Spleen (tissue), 13 donors: Measurements from ENCODE around the gene MRPS9. TPM values are rescaled to one million over a fixed set of nuclear protein-coding genes. Genes with fewer than 3 reads are reported as not detected.

Experiments
- DNase-seq: peaks from one replicate; pipeline ENCODE4 v3.0.0-alpha.2; 2020
- H3K27ac ChIP-seq, 8 donors: fragments of 200-600 bp; sonication (generic) in 7 of 8; 1 replicate in 4 of 8; 2 replicates in 4 of 8; pipeline versions ENCODE4 v1.5.0 to v1.8.0; 2016 to 2021; ENCODE audit warnings: inconsistent platforms in 4 of 8, mild to moderate bottlenecking in 4 of 8, moderate library complexity in 1 of 8
- H3K27me3 ChIP-seq, 7 donors: fragments of 200-600 bp; sonication (generic) in 6 of 7; replicated peaks in 1 of 7; 1 replicate in 4 of 7; 2 replicates in 3 of 7; pipeline versions ENCODE4 v1.5.0 to v1.8.0; 2016 to 2021; ENCODE audit warnings: inconsistent platforms in 3 of 7, mild to moderate bottlenecking in 1 of 7
- H3K36me3 ChIP-seq, 6 donors: fragments of 200-600 bp; sonication (generic) in 5 of 6; 1 replicate in 4 of 6; 2 replicates in 2 of 6; pipeline versions ENCODE4 v1.5.0 to v1.8.0; 2016 to 2021; ENCODE audit warnings: inconsistent platforms in 2 of 6
- H3K4me1 ChIP-seq, 6 donors: fragments of 200-600 bp; sonication (generic) in 5 of 6; 1 replicate in 3 of 6; 2 replicates in 3 of 6; pipeline versions ENCODE4 v1.5.0 to v1.8.0; 2016 to 2021; ENCODE audit warnings: inconsistent platforms in 3 of 6
- H3K4me3 ChIP-seq, 8 donors: fragments of 200-600 bp; sonication (generic) in 7 of 8; 1 replicate in 4 of 8; 2 replicates in 4 of 8; pipeline versions ENCODE4 v1.5.0 to v1.8.0; 2016 to 2021; ENCODE audit warnings: inconsistent platforms in 4 of 8, mild to moderate bottlenecking in 4 of 8, moderate library complexity in 2 of 8
- H3K9me3 ChIP-seq, 8 donors: fragments of 200-600 bp; sonication (generic) in 7 of 8; 1 replicate in 4 of 8; 2 replicates in 4 of 8; pipeline versions ENCODE4 v1.5.0 to v1.8.0; 2016 to 2021; ENCODE audit warnings: inconsistent platforms in 4 of 8
- POLR2A ChIP-seq, 3 donors: fragments of 450-650 bp; IDR thresholded peaks; one replicate each; pipeline ENCODE4 v1.5.1; 2017; ENCODE audit warnings: antibody characterized with exemption in 3 of 3, mild to moderate bottlenecking in 1 of 3
- POLR2AphosphoS5 ChIP-seq, 3 donors: sonication (generic); formaldehyde crosslinking; IDR thresholded peaks; one replicate each; pipeline ENCODE4 v1.5.1; 2017; ENCODE audit warnings: antibody characterized with exemption in 3 of 3
- whole genome bisulfite sequencing, 5 donors: extraction: QIAGEN DNeasy Blood & Tissue Kit in 3 of 5; methylation state at CpG; one replicate each; pipeline versions ENCODE4 v1.1.5 to v1.1.7; 2013 to 2018; 5-methylcytosine and 5-hydroxymethylcytosine counted together
- intact Hi-C: fragments of 100-400 bp; cut with DNase I; formaldehyde crosslinking; loops from one replicate; pipeline ENCODE4 v1.15.0; 2023; ENCODE audit warnings: low total_unique reads
- long read RNA-seq, 2 donors: transcript quantifications; one replicate each; lab custom pipeline, GENCODE V29; 2026
- polyA plus RNA-seq, 3 donors: library from polyadenylated mRNA; stranded (reverse); fragments of 200-250 nt; gene quantifications; one replicate each; pipeline ENCODE4 v1.2.1, GENCODE V29; 2013
- total RNA-seq, 7 donors: library from RNA; depleted of rRNA in 3 of 7; stranded (reverse); fragments of >200 nt in 3 of 7; fragmentation: NEBNext Ultra II Directional in 4 of 7; extraction: Animal tissue kit (Norgen Biotek cat#: 25700) in 4 of 7; gene quantifications; one replicate each; pipeline versions ENCODE4 v1.1.0 to v1.2.1, GENCODE V29; 2016 to 2021
- TF ChIP-seq, protein P1 (sequence below), 11 experiments: fragments of 200-600 bp in 7 of 11; fragments of 450-650 bp in 4 of 11; sonication (generic) in 4 of 11; IDR thresholded peaks in 8 of 11; conservative IDR thresholded peaks in 3 of 11; 1 replicate in 7 of 11; 2 replicates in 4 of 11; pipeline versions ENCODE4 v1.4.0 to v1.8.0; 2016 to 2021; ENCODE audit warnings: antibody characterized with exemption in 11 of 11, inconsistent platforms in 4 of 11, mild to moderate bottlenecking in 1 of 11
- donor health status: healthy with polysubstance abuse.
- donor health status: DM: no; HTN: no; CAD: no; lungs with moderate emphysema.
- donor health status: DM: no; HTN: no; CAD: no.
- donor health status: Bipolar disorder and iron deficiency.
- donor health status: healthy.
- donor health status: DM: no; HTN: no; CAD: no.
- donor health status: DM: yes; HTN: yes; CAD: no.

MRPS9 gene
- total RNA-seq = 10 to 100 TPM; 10.4 to 18.9 (median 14.9) TPM
- 10 to 100 TPM; 22.1 to 28.7 (median 22.6) TPM for polyA plus RNA-seq
- long read RNA-seq, donor 1, transcript MRPS9-203 (4 exons, 982 nt) = major isoform, 8 of 15 reads
- long read RNA-seq, donor 1, transcript MRPS9-201 (11 exons, 1,500 nt) = minor isoform, 7 of 15 reads
- long read RNA-seq, donor 1, partial matches to known transcripts = 0 of 15 reads
- long read RNA-seq, donor 1, other reads (novel, unspliced or antisense) = 0 of 15 reads
- long read RNA-seq, donor 2, transcript MRPS9-201 (11 exons, 1,500 nt) = major isoform, 10 of 14 reads
- long read RNA-seq, donor 2, partial matches to known transcripts = 0 of 14 reads
- long read RNA-seq, donor 2, other reads (novel, unspliced or antisense) = 0 of 14 reads

DNA sequence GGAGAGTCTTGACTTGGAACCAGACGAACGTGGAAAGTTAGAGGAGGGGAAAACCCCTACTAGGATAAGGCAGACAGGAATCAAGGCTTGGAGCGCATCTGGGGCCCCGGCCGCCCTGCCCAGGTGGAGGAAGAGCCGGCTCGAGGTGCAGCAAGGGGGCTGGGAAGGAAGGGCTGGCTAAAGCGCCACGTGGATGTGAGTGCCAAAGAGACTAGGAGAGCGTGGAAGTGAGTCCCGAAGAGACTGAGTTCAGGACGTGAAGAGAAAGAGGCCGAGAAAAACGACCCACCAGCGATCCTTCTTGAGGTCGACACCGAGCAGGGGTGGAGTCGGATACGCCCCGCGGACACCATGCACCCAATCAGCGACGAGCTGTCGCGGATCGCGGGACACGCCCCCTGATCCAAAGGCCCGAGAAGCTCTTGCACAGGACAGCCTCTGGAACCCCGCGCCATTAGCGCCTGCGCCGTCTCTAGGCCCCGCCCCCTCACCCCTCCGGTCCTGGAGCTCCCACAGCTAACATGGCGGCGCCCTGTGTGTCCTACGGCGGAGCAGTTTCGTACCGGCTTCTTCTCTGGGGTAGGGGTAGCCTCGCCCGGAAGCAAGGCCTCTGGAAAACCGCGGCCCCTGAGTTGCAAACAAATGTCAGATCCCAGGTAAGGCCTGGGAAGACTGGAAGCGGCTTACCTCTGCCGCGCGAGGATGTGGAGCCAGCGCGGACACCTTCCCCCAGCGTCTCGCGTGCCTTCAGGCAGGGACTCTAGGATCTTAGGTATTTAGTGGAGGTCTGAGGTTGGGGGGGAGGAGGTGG is at the start of gene MRPS9:
TSS of gene MRPS9 (plus strand) at position 498 of the 811 bp plus-strand sequence. CDS start at position 522, 24 bp downstream.
- Histone ChIP-seq H3K4me3 (peak within 1 kb of the TSS; percentile 46 to 95 (median 74)), H3K27ac (peak within 1 kb of the TSS; percentile 61 to 86 (median 80)), H3K36me3 (peaks cover 0 to 7% (median 0%) of the 10 kb centered on the region in 6 donors), H3K9me3 (no peaks in the 10 kb centered on the region), H3K4me1 (peaks cover 6 to 52% (median 27%) of the 10 kb centered on the region in 6 donors), H3K27me3 (no peaks in the 10 kb centered on the region)
- intact Hi-C loops = no loop called here
- 0 to 2% (median 0%) methylated on average over 36 to 55 of the region's 55 CpGs for WGBS, 5 donors
- TF ChIP-seq POLR2A (IDR thresholded peaks at IDR 0.05) (peak in 1 of 3 donors; percentile 18), POLR2AphosphoS5 (IDR thresholded peaks at IDR 0.05) (peak; percentile 70 to 83 (median 82))
- TF ChIP-seq, protein P1, sequence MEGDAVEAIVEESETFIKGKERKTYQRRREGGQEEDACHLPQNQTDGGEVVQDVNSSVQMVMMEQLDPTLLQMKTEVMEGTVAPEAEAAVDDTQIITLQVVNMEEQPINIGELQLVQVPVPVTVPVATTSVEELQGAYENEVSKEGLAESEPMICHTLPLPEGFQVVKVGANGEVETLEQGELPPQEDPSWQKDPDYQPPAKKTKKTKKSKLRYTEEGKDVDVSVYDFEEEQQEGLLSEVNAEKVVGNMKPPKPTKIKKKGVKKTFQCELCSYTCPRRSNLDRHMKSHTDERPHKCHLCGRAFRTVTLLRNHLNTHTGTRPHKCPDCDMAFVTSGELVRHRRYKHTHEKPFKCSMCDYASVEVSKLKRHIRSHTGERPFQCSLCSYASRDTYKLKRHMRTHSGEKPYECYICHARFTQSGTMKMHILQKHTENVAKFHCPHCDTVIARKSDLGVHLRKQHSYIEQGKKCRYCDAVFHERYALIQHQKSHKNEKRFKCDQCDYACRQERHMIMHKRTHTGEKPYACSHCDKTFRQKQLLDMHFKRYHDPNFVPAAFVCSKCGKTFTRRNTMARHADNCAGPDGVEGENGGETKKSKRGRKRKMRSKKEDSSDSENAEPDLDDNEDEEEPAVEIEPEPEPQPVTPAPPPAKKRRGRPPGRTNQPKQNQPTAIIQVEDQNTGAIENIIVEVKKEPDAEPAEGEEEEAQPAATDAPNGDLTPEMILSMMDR (IDR thresholded peaks at IDR 0.05 in 8 of 11, conservative IDR thresholded peaks at IDR 0.05 in 3 of 11) = peak in 1 of 11 experiments; percentile 9
- peak; percentile 99 for DNase-seq

DNA sequence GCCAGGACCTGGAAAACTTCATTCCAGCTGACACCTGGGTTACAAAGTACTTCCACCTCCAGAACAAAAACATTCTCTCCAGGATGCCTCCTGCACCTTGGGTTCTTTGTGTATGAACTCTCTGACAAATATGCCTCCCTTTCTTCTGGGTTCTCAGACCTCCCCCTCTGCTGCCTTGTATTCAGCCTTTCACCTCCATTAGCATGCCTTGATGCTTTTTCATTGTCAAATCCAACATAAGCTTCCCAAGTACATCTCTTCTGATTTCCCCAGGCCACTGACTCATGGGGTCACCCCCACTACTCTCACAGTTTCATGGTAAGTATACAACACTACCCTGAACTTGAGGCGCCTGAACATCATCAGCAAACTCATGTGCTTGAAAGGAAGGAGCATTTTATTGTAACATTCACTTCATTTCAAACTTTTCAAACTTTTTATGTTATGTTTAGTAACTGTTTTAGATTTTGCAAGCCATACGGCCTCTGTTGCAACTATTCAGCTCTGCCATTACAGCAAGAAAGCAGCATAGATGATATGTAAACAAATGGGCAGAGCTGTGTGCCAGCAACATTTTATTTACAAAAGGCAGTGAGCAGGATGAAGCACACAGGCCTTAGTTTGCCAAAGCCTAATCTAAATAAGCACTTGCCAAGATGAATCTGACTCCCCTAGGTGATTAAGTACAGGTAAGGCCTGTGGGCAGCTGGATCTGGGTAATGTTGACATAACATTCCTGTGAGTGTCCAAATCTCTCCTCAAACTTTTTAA is 32.5 kb upstream of the MRPS9 start:
- H3K4me3 ChIP-seq = no peak overlapping the region
- TF ChIP-seq POLR2A (IDR thresholded peaks at IDR 0.05) (no peak), POLR2AphosphoS5 (IDR thresholded peaks at IDR 0.05) (no peak)
- TF ChIP-seq, protein P1 (IDR thresholded peaks at IDR 0.05 in 8 of 11, conservative IDR thresholded peaks at IDR 0.05 in 3 of 11) = no peak
- no peaks in the 10 kb centered on the region for H3K27me3 ChIP-seq
- H3K4me1 ChIP-seq = no peaks in the 10 kb centered on the region
- no peak overlapping the region for H3K27ac ChIP-seq
- H3K9me3 ChIP-seq = peaks cover 0 to 26% (median 13%) of the 10 kb centered on the region in 8 donors
- intact Hi-C loops = no loop called here
- no peaks in the 10 kb centered on the region for H3K36me3 ChIP-seq
- 71 to 93% (median 77%) methylated on average over 2 of the region's 2 CpGs for WGBS, 5 donors
- no peak for DNase-seq

DNA sequence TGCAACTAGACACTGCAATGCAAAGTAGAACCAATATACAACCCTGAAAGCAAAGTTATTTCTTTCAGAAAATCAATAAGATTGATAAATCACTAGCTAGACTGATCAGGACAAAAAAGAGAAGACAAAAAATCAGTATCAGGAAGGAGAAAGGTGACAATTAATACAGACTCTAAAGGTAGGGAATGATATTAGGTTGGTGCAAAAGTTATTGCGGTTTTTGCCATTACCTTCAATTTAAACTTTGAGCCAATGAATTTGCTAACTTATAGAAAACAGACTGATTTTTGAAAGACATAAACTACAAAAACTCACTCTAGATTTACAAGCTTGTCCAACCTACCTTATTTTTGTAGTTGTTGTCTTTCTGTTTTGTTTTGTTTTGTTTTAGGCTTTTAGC is 30.5 kb upstream of the MRPS9 start:
- H3K9me3 ChIP-seq = peaks cover 0 to 25% (median 14%) of the 10 kb centered on the region in 8 donors
- intact Hi-C loops = no loop called here
- no peaks in the 10 kb centered on the region for H3K27me3 ChIP-seq
- 86 to 97% (median 93%) methylated on average over 1 of the region's 1 CpG for WGBS, 5 donors
- no peaks in the 10 kb centered on the region for H3K36me3 ChIP-seq
- no peak overlapping the region for H3K27ac ChIP-seq
- no peak for DNase-seq
- no peak overlapping the region for H3K4me3 ChIP-seq
- H3K4me1 ChIP-seq = no peaks in the 10 kb centered on the region
- TF ChIP-seq POLR2AphosphoS5 (IDR thresholded peaks at IDR 0.05) (no peak), POLR2A (IDR thresholded peaks at IDR 0.05) (no peak)
- TF ChIP-seq, protein P1 (IDR thresholded peaks at IDR 0.05 in 8 of 11, conservative IDR thresholded peaks at IDR 0.05 in 3 of 11) = no peak
